PC-9 (cell line): Measurements from ENCODE around the gene LRSAM1. TPM values are rescaled to one million over a fixed set of nuclear protein-coding genes. Genes with fewer than 3 reads are reported as not detected.

ENCODE experiments used
- BruUV-seq: library from RNA; stranded (reverse); fragments of 400-500 nt; replicated peaks from 2 replicates; lab custom pipeline; 2021; lab: Mats Ljungman, UMichigan
- CTCF ChIA-PET: fragments of 300-600 bp; sonication (Branson Sonifier 250); formaldehyde crosslinking; loops from one replicate; lab custom pipeline; 2022; ENCODE audit warnings: antibody characterized with exemption; lab: Charles Lee
- POLR2A ChIA-PET: fragments of 300-600 bp; sonication (Branson Sonifier 250); formaldehyde crosslinking; loops from one replicate; lab custom pipeline; 2022; ENCODE audit warnings: antibody characterized with exemption; ENCODE audit not compliant: unreplicated experiment; lab: Charles Lee
- DNase-seq, 2 experiments: peaks; one replicate each; pipeline versions ENCODE4 v3.0.0 to v3.0.0-alpha.2; 2015 to 2022; ENCODE audit warnings: mixed read lengths in 1 of 2
- H2AFZ ChIP-seq: fragments of 200-600 bp; sonication (generic); 2 replicates; pipeline ENCODE4 v1.8.1; 2017; ENCODE audit warnings: antibody characterized with exemption
- H3F3A ChIP-seq: fragments of 200-600 bp; sonication (generic); 2 replicates; pipeline ENCODE4 v1.8.1; 2017; ENCODE audit warnings: antibody characterized with exemption, mild to moderate bottlenecking, low read depth; ENCODE audit not compliant: insufficient read depth
- H3K27ac ChIP-seq: fragments of 200-600 bp; sonication (generic); 2 replicates; pipeline ENCODE4 v1.6.1; 2016; ENCODE audit warnings: mixed run types
- H3K27me3 ChIP-seq: fragments of 200-600 bp; sonication (generic); 2 replicates; pipeline ENCODE4 v1.6.1; 2016; ENCODE audit warnings: low read depth, mixed run types; ENCODE audit not compliant: insufficient read depth
- H3K36me3 ChIP-seq: fragments of 200-600 bp; sonication (generic); 2 replicates; pipeline ENCODE4 v1.6.1; 2016; ENCODE audit warnings: low read depth, mixed run types
- H3K4me1 ChIP-seq: fragments of 200-600 bp; sonication (generic); replicated peaks from 2 replicates; pipeline ENCODE4 v1.6.1; 2016; ENCODE audit warnings: mixed run types; ENCODE audit not compliant: insufficient read depth
- H3K4me2 ChIP-seq: fragments of 200-600 bp; sonication (generic); 2 replicates; pipeline ENCODE4 v1.6.1; 2017; ENCODE audit warnings: mixed run types
- H3K4me3 ChIP-seq: fragments of 200-600 bp; sonication (generic); 2 replicates; pipeline ENCODE4 v1.6.1; 2016; ENCODE audit warnings: mixed run types
- H3K79me2 ChIP-seq: fragments of 200-600 bp; sonication (generic); 2 replicates; pipeline ENCODE4 v1.6.1; 2017; ENCODE audit warnings: low read depth, mixed run types
- H3K9me2 ChIP-seq: fragments of 200-600 bp; sonication (generic); 2 replicates; pipeline ENCODE4 v1.8.1; 2017; ENCODE audit warnings: mild to moderate bottlenecking; ENCODE audit not compliant: insufficient read depth
- H3K9me3 ChIP-seq: fragments of 200-600 bp; sonication (generic); 2 replicates; pipeline ENCODE4 v1.8.1; 2016; ENCODE audit warnings: low read depth; ENCODE audit not compliant: insufficient read depth
- H4K20me1 ChIP-seq: fragments of 200-600 bp; sonication (generic); 2 replicates; pipeline ENCODE4 v1.8.1; 2017; ENCODE audit not compliant: insufficient read depth
- CTCF ChIP-seq: fragments of 200-600 bp; sonication (generic); conservative IDR thresholded peaks from 2 replicates; pipeline ENCODE4 v1.6.1; 2017; ENCODE audit warnings: mixed run types, antibody characterized with exemption, mild to moderate bottlenecking, moderate library complexity
- EZH2 ChIP-seq: fragments of 200-600 bp; sonication (generic); IDR thresholded peaks from 2 replicates; pipeline ENCODE4 v1.8.0; 2017; ENCODE audit warnings: antibody characterized with exemption, low read depth
- intact Hi-C: fragments of 100-400 bp; cut with micrococcal nuclease; formaldehyde crosslinking; loops from one replicate; pipeline ENCODE4 v1.10.0; 2022; ENCODE audit not compliant: unreplicated experiment
- total RNA-seq: library from RNA; stranded (reverse); gene quantifications from 2 replicates; pipeline ENCODE4 v1.2.3, GENCODE V29; 2021

LRSAM1 gene
- total RNA-seq, 1 experiment from 2014 or later = 44.0 TPM

DNA sequence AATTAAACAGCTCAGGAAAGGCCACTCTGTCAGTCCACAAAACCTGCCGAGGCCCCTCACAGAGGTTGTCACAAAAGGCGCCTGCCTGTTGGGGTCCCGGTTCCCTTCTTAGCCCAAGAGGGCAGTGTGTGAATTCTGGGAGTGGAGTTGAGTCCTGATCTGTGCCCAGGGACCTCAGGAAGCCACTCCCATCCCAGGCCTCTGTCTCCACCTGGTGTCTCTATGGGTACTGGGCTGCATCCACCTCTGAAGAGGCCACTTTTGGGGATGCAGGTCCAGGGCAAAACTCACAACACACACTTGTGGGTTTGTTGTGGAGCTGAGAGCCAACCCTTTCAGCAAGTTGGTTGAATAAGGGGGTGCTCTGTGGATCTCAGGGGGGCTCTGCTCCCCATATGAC is 86.5 kb downstream of the LRSAM1 start:
- no peaks in the 10 kb centered on the region for H3K9me2 ChIP-seq
- no peak overlapping the region for H3K4me2 ChIP-seq
- BruUV-seq = no TSS peak
- H3K27ac ChIP-seq = 0 out of 2 replicates have a peak overlapping the region, but pooled peaks have one; percentile 12
- H4K20me1 ChIP-seq = peaks cover 75% of the 10 kb centered on the region
- peaks cover 89% of the 10 kb centered on the region for H3K79me2 ChIP-seq
- H2AFZ ChIP-seq = no peak overlapping the region
- no peaks in the 10 kb centered on the region for H3K27me3 ChIP-seq
- ChIA-PET POLR2A (no interaction called here), CTCF (interaction anchor here (0.7 kb wide), 2 partner anchors 34 to 414 kb away, joined by 4 to 8 read pairs; no protein-coding TSS in a partner anchor)
- no peaks in the 10 kb centered on the region for H3K9me3 ChIP-seq
- intact Hi-C loops = loop anchor here (1.0 kb wide), 2 partner anchors 15 to 33 kb away; no protein-coding TSS in a partner anchor
- peaks cover 15% of the 10 kb centered on the region for H3F3A ChIP-seq
- no peak for DNase-seq
- TF ChIP-seq CTCF (0 out of 2 replicates have a peak, but pooled peaks have one; percentile 27), EZH2 (no peak)
- no peak overlapping the region for H3K4me3 ChIP-seq
- H3K4me1 ChIP-seq = peaks cover 22% of the 10 kb centered on the region
- H3K36me3 ChIP-seq = no peaks in the 10 kb centered on the region

GRCh38 chr9:127538849-127539258 is 87.5 kb downstream of the LRSAM1 start:
- TF ChIP-seq EZH2 (no peak), CTCF (no peak)
- no peaks in the 10 kb centered on the region for H3K27me3 ChIP-seq
- H3K36me3 ChIP-seq = no peaks in the 10 kb centered on the region
- no peak overlapping the region for H3K4me2 ChIP-seq
- no peaks in the 10 kb centered on the region for H3K9me3 ChIP-seq
- H3K4me1 ChIP-seq = peaks cover 26% of the 10 kb centered on the region
- no peak overlapping the region for H3K4me3 ChIP-seq
- H4K20me1 ChIP-seq = peaks cover 67% of the 10 kb centered on the region
- H3K79me2 ChIP-seq = peaks cover 93% of the 10 kb centered on the region
- peaks cover 18% of the 10 kb centered on the region for H3F3A ChIP-seq
- no peak overlapping the region for H3K27ac ChIP-seq
- no peak for DNase-seq
- intact Hi-C loops = loop anchor here (1.0 kb wide), 1 partner anchor 35 kb away; no protein-coding TSS in a partner anchor
- ChIA-PET CTCF (interaction anchor here (0.6 kb wide), 1 partner anchor 677 kb away, joined by 5 read pairs; no protein-coding TSS in a partner anchor), POLR2A (interaction anchor here (0.7 kb wide), 1 partner anchor 19 kb away, joined by 14 read pairs; no protein-coding TSS in a partner anchor)
- H3K9me2 ChIP-seq = no peaks in the 10 kb centered on the region
- no peak overlapping the region for H2AFZ ChIP-seq
- no TSS peak for BruUV-seq

DNA sequence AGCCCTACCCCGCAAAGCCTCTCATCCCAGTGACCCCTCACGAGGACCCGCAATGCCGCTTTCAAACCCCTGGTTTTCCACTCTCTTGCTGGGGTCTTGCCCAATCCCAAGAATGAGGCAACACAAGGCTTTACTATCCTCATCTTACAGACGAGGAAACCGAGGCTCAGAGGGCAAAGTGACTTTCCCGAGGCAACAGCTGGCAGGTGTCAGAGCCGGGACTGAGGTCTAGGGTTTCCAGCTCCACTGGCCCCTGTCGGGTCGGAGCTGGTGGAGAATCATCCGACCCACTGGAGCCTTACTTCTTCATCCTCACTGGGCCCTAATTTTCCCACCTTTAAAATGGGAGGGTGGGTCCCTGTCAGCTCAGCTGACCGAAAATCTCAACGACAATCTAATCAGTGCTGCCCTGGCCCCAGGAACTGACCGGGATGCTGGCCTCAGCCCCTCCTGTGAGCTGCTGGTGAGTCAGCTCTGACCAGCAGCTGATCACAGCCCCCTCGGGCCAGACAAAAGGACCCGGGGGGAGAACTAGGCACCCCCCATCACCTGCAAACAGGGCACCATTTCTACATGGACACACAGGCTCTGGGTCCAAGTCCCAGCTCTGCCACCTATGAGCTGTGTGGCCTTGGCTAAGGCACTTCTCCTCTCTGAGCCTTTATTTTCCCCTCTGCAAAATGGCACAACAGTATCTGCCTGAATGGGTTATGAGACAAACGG is 88.1 kb downstream of the LRSAM1 start:
- Histone ChIP-seq H4K20me1 (peaks cover 61% of the 10 kb centered on the region), H3K9me2 (no peaks in the 10 kb centered on the region), H2AFZ (no peak overlapping the region), H3K27me3 (no peaks in the 10 kb centered on the region), H3K4me2 (no peak overlapping the region), H3K36me3 (no peaks in the 10 kb centered on the region), H3K27ac (no peak overlapping the region), H3K9me3 (no peaks in the 10 kb centered on the region), H3K4me3 (no peak overlapping the region), H3F3A (peaks cover 20% of the 10 kb centered on the region), H3K79me2 (peaks cover 93% of the 10 kb centered on the region), H3K4me1 (peaks cover 32% of the 10 kb centered on the region)
- ChIA-PET CTCF (interaction anchor here (1.1 kb wide), 1 partner anchor 45 kb away, joined by 4 read pairs; no protein-coding TSS in a partner anchor), POLR2A (interaction anchor here (0.6 kb wide), 1 partner anchor 18 kb away, joined by 3 read pairs; no protein-coding TSS in a partner anchor)
- intact Hi-C loops = no loop called here
- no peak for TF ChIP-seq EZH2
- no peak for TF ChIP-seq CTCF
- DNase-seq = no peak
- no TSS peak for BruUV-seq
